ENCODE results near the gene DYNC1I1.

GRCh38 chr7:96114190-96114589 is 341.8 kb downstream of the DYNC1I1 start:
- no peak for TF ChIP-seq ZNF274 (IDR thresholded peaks at IDR 0.05; ENCODE audit: low read depth, low read length)
- TF ChIP-seq YY1 (IDR thresholded peaks at IDR 0.05; ENCODE audit: insufficient read depth, insufficient read length), result no peak
- TF ChIP-seq SUZ12 (IDR thresholded peaks at IDR 0.05; ENCODE audit: extremely low read depth, insufficient read depth, insufficient read length), result no peak
